IPS DF 6.9 (cell line): Measurements from ENCODE around the gene P2RY1.
"Not testable (repeated sequence)": the region's sequence is repeated elsewhere in the genome, so short reads cannot be mapped to it uniquely, and the experiment has no call there.

Experiments used
- DNase-seq: peaks from one replicate; pipeline ENCODE4 v3.0.0-alpha.2; 2013; ENCODE audit warnings: low read depth, low spot score
- H3K27ac ChIP-seq: one replicate; pipeline ENCODE4 v1.5.1; 2013; ENCODE audit warnings: low read length, control low read depth
- H3K27me3 ChIP-seq: 2 replicates; pipeline ENCODE4 v1.6.1; 2013; ENCODE audit warnings: mild to moderate bottlenecking, low read length; ENCODE audit not compliant: control insufficient read depth, insufficient read depth
- H3K36me3 ChIP-seq: 2 replicates; pipeline ENCODE4 v1.6.1; 2013; ENCODE audit warnings: low read length; ENCODE audit not compliant: control insufficient read depth, insufficient read depth
- H3K4me1 ChIP-seq: 2 replicates; pipeline ENCODE4 v1.6.1; 2013; ENCODE audit warnings: low read length; ENCODE audit not compliant: control insufficient read depth, insufficient read depth
- H3K4me3 ChIP-seq: 2 replicates; pipeline ENCODE4 v1.5.1; 2013; ENCODE audit warnings: mild to moderate bottlenecking, low read length
- H3K9me3 ChIP-seq: 2 replicates; pipeline ENCODE4 v1.6.1; 2013; ENCODE audit warnings: low read length, inconsistent platforms; ENCODE audit not compliant: control insufficient read depth, insufficient read depth
- WGBS: extraction: QIAGEN DNeasy Blood & Tissue Kit; methylation state at CpG from one replicate; pipeline ENCODE4 v1.1.7; 2013; ENCODE audit warnings: mixed read lengths, missing lambda C conversion rate; ENCODE audit not compliant: insufficient read length, insufficient coverage; 5-methylcytosine and 5-hydroxymethylcytosine counted together

The P2RY1 gene

GRCh38 chr3:152865668-152866245 lies 30.8 kb downstream of the P2RY1 start:
- no peaks in the 10 kb centered on the region for H3K9me3 ChIP-seq
- H3K27me3 ChIP-seq = no peaks in the 10 kb centered on the region
- no peaks in the 10 kb centered on the region for H3K36me3 ChIP-seq
- H3K27ac ChIP-seq = no peak overlapping the region
- no peak overlapping the region for H3K4me3 ChIP-seq
- no peak for DNase-seq
- no peaks in the 10 kb centered on the region; the same call in 1 of the 2 replicates for H3K4me1 ChIP-seq

- Histone ChIP-seq H3K4me1 (no peaks in the 10 kb centered on the region), H3K36me3 (no peaks in the 10 kb centered on the region), H3K4me3 (no peak overlapping the region), H3K27me3 (no peaks in the 10 kb centered on the region), H3K9me3 (no peaks in the 10 kb centered on the region), H3K27ac (no peak overlapping the region)
- no CpG with 5 or more reads among the region's 5 CpGs for WGBS
- DNase-seq = no peak
Measured at GRCh38 chr3:152870027-152870426, 35.1 kb downstream of the P2RY1 start.

GRCh38 chr3:152873314-152873713 lies 38.4 kb downstream of the P2RY1 start:
- H3K27me3 ChIP-seq, H3K4me1 ChIP-seq, H3K27ac ChIP-seq, H3K4me3 ChIP-seq, H3K36me3 ChIP-seq, H3K9me3 ChIP-seq, DNase-seq: not testable (repeated sequence)

- Histone ChIP-seq H3K9me3 (no peaks in the 10 kb centered on the region), H3K27me3 (no peaks in the 10 kb centered on the region), H3K4me1 (no peaks in the 10 kb centered on the region), H3K36me3 (no peaks in the 10 kb centered on the region), H3K27ac (no peak overlapping the region), H3K4me3 (no peak overlapping the region)
- DNase-seq = no peak
Measured at GRCh38 chr3:152874896-152875749, 40.2 kb downstream of the P2RY1 start.

GRCh38 chr3:152879130-152879789 lies 44.3 kb downstream of the P2RY1 start:
- Histone ChIP-seq H3K4me1 (no peaks in the 10 kb centered on the region), H3K9me3 (no peaks in the 10 kb centered on the region), H3K36me3 (no peaks in the 10 kb centered on the region), H3K27ac (no peak overlapping the region), H3K4me3 (no peak overlapping the region), H3K27me3 (no peaks in the 10 kb centered on the region)
- DNase-seq = no peak
- WGBS = no CpG with 5 or more reads among the region's 8 CpGs

- H3K27me3 ChIP-seq = no peaks in the 10 kb centered on the region
- no peak overlapping the region for H3K4me3 ChIP-seq
- no CpG with 5 or more reads among the region's 2 CpGs for WGBS
- DNase-seq = no peak
- H3K4me1 ChIP-seq = no peaks in the 10 kb centered on the region
- no peak overlapping the region for H3K27ac ChIP-seq
- no peaks in the 10 kb centered on the region for H3K9me3 ChIP-seq
- no peaks in the 10 kb centered on the region for H3K36me3 ChIP-seq
Measured at GRCh38 chr3:152879790-152880174, 44.9 kb downstream of the P2RY1 start.

- H3K27me3 ChIP-seq = no peaks in the 10 kb centered on the region
- H3K4me1 ChIP-seq = no peaks in the 10 kb centered on the region
- no peaks in the 10 kb centered on the region for H3K36me3 ChIP-seq
- no peaks in the 10 kb centered on the region for H3K9me3 ChIP-seq
- no peak overlapping the region for H3K27ac ChIP-seq
- DNase-seq = no peak
- WGBS = no CpG with 5 or more reads among the region's 1 CpG
- H3K4me3 ChIP-seq = no peak overlapping the region
Measured at GRCh38 chr3:152885076-152885475, 50.1 kb downstream of the P2RY1 start.
